Subcutaneous abdominal adipose tissue (tissue), 5 donors: ENCODE measurements around the gene PAK6.
A peak's percentile ranks its signal among the peaks of the same experiment; 100 is the strongest.

Experiments
- H3K27ac ChIP-seq: one replicate; pipeline ENCODE4 v1.7.0; 2013; ENCODE audit warnings: low read depth, mild to moderate bottlenecking, inconsistent platforms, low read length, moderate library complexity
- H3K27me3 ChIP-seq, 5 donors: one replicate each; pipeline ENCODE4 v1.7.0; 2013; ENCODE audit warnings: low read length in 5 of 5, inconsistent platforms in 1 of 5; ENCODE audit not compliant: control insufficient read depth in 5 of 5, insufficient read depth in 4 of 5
- H3K36me3 ChIP-seq, 5 donors: one replicate each; pipeline ENCODE4 v1.7.0; 2013; ENCODE audit warnings: low read length in 5 of 5; ENCODE audit not compliant: control insufficient read depth in 5 of 5, insufficient read depth in 5 of 5
- H3K4me1 ChIP-seq, 5 donors: one replicate each; pipeline ENCODE4 v1.7.0; 2013; ENCODE audit warnings: low read length in 5 of 5, mild to moderate bottlenecking in 3 of 5, moderate library complexity in 1 of 5; ENCODE audit not compliant: control insufficient read depth in 5 of 5, insufficient read depth in 5 of 5
- H3K4me3 ChIP-seq, 5 donors: one replicate each; pipeline ENCODE4 v1.7.0; 2013; ENCODE audit warnings: low read length in 5 of 5, low read depth in 1 of 5
- H3K9ac ChIP-seq, 5 donors: one replicate each; pipeline ENCODE4 v1.7.0; 2013; ENCODE audit warnings: low read length in 5 of 5, mild to moderate bottlenecking in 4 of 5, moderate library complexity in 3 of 5
- H3K9me3 ChIP-seq, 5 donors: one replicate each; pipeline ENCODE4 v1.7.0; 2013; ENCODE audit warnings: low read length in 5 of 5; ENCODE audit not compliant: control insufficient read depth in 5 of 5
- donor health status: healthy.
- donor health status: healthy.
- donor health status: healthy.
- donor health status: healthy.
- donor health status: healthy.

The PAK6 gene

DNA sequence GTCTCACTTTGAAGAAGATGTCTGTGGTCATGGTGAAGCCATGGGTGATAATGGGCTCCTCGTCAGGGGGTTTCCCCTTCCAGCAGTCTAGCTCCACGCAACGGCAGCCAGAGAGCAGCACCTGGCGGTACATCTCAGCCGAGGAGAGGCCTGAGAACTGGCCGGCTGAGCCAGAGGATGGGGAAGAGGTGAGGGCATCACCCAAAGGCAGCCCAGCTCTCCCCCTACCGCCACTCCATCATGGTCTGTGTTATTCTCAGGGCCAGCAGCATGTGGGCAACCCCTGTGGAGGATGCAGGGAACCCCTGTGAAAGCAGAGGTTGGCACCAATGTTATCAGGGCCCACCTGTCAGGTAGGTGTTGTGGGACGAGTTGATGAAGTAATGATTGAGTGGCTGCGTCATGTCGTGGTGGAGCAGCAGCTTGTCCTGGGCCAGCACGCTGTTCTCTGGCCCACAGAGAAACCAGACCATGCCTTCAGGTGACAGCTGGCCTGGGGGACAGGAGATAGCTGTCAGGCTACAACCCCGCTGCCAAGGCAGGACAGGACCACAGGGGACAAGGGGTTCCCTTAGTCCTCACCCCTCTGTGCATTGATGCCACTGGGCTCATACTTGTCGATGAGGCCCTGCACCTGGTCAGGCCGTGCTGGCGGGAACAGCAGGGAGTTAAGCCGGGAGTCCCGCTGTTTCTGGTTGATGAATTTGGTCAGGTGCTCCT lies 59.5 kb downstream of the PAK6 start:
- Histone ChIP-seq H3K27me3 (peaks cover 0 to 11% (median 7%) of the 10 kb centered on the region in 5 donors), H3K9ac (no peak overlapping the region), H3K36me3 (peaks cover 0 to 46% (median 3%) of the 10 kb centered on the region in 5 donors), H3K27ac (no peak overlapping the region), H3K9me3 (peaks cover 4 to 12% (median 5%) of the 10 kb centered on the region in 5 donors), H3K4me1 (peaks cover 0 to 15% (median 0%) of the 10 kb centered on the region in 5 donors), H3K4me3 (no peak overlapping the region)

GRCh38 chr15:40300367-40300766 lies 61.5 kb downstream of the PAK6 start:
- Histone ChIP-seq H3K4me3 (no peak overlapping the region), H3K4me1 (peaks cover 0 to 12% (median 0%) of the 10 kb centered on the region in 5 donors), H3K27ac (no peak overlapping the region), H3K27me3 (peaks cover 0 to 11% (median 6%) of the 10 kb centered on the region in 5 donors), H3K36me3 (peaks cover 0 to 39% (median 3%) of the 10 kb centered on the region in 5 donors), H3K9me3 (peaks cover 4 to 12% (median 5%) of the 10 kb centered on the region in 5 donors), H3K9ac (no peak overlapping the region)

DNA sequence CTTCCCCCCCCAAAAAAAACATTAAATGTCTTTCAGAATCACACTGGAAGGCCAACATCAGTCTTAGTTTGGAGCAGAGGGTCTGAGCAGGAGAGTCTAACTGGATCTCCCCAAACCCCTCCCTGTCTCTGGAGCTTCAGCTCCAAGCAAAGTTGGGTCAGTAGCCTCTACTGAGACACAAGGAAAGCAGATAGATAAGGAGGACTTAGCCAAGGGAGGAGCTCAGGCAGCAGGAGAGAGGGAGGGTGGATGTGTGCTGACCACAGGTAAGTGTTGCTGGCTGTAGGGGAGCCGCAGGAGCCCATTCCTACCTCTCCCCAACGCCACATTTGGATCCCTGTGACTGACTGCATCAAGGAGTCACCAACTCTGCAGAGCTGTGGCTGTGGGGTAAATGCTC lies 61.9 kb downstream of the PAK6 start:
- Histone ChIP-seq H3K27me3 (peaks cover 0 to 9% (median 2%) of the 10 kb centered on the region in 5 donors), H3K4me1 (peaks cover 0 to 15% (median 1%) of the 10 kb centered on the region in 5 donors), H3K36me3 (peaks cover 0 to 35% (median 2%) of the 10 kb centered on the region in 5 donors), H3K4me3 (no peak overlapping the region), H3K9me3 (peaks cover 4 to 12% (median 5%) of the 10 kb centered on the region in 5 donors), H3K9ac (no peak overlapping the region), H3K27ac (no peak overlapping the region)

- H3K27me3 ChIP-seq = peaks cover 0 to 7% (median 2%) of the 10 kb centered on the region in 5 donors
- no peak overlapping the region for H3K27ac ChIP-seq
- H3K9ac ChIP-seq = no peak overlapping the region
- H3K36me3 ChIP-seq = peaks cover 0 to 32% (median 2%) of the 10 kb centered on the region in 5 donors
- peaks cover 0 to 23% (median 2%) of the 10 kb centered on the region in 5 donors for H3K4me1 ChIP-seq
- no peak overlapping the region for H3K4me3 ChIP-seq
- H3K9me3 ChIP-seq = peaks cover 4 to 12% (median 5%) of the 10 kb centered on the region in 5 donors
Measured at GRCh38 chr15:40301467-40302179, 62.8 kb downstream of the PAK6 start.

DNA sequence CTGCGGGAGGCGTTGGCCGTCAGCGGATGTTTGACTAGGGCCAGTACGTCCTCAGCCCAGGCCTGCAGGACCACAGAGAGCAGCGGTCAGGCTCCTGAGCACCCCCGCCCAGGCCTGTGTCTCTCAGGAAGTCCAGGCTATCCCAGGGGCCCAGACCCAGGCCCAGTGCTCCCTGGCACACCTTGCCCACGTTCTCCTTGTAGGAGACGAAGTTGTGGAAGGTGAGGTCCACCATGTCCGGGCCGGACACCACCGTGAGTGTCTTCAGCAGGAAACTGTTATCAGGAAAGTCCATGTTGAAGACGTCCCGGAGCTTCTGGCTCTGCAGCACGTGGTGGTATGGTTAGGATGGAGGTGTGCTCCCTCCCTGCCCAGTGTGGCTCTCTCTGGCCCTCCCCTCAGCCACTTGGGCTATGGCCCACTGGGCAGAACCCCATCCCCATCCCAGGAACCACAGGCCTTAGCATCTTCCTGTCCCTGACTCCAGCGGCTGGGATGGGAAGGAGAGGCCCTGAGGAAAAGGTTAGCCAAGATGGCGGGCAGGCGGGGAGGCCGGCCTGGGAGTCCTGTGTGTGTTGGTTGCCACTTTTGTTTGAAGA lies 63.5 kb downstream of the PAK6 start:
- H3K9me3 ChIP-seq = peaks cover 4 to 12% (median 5%) of the 10 kb centered on the region in 5 donors
- H3K4me3 ChIP-seq = no peak overlapping the region
- H3K4me1 ChIP-seq = peaks cover 0 to 24% (median 2%) of the 10 kb centered on the region in 5 donors
- H3K27me3 ChIP-seq = peaks cover 0 to 5% (median 2%) of the 10 kb centered on the region in 5 donors
- no peak overlapping the region for H3K27ac ChIP-seq
- H3K36me3 ChIP-seq = peaks cover 0 to 32% (median 2%) of the 10 kb centered on the region in 5 donors
- no peak overlapping the region for H3K9ac ChIP-seq

GRCh38 chr15:40302981-40303380 lies 64.1 kb downstream of the PAK6 start:
- peaks cover 0 to 26% (median 0%) of the 10 kb centered on the region in 5 donors for H3K36me3 ChIP-seq
- H3K9ac ChIP-seq = no peak overlapping the region
- peaks cover 0 to 5% (median 2%) of the 10 kb centered on the region in 5 donors for H3K27me3 ChIP-seq
- H3K27ac ChIP-seq = no peak overlapping the region
- H3K4me1 ChIP-seq = peaks cover 0 to 24% (median 2%) of the 10 kb centered on the region in 5 donors
- H3K4me3 ChIP-seq = no peak overlapping the region
- H3K9me3 ChIP-seq = peaks cover 4 to 12% (median 5%) of the 10 kb centered on the region in 5 donors

DNA sequence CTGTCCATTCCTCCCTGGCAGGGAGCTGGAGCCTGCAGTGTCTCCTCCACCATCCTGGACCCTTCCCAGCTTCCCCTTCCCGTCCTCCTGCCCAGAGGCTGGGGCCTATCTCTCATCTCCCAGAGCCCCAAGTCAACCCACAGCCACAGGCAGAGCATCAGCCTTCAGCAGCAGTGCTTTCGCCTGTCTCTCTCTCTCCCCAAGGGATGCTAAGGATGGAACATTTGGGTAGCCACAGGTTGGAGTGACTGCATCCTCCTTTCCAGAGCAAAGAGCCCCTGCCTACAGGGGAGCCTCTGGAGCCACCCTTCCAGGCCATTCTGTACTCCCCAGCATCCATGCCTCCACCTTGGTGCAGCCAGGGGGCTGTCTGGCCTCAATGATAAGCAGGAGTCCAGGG lies 64.7 kb downstream of the PAK6 start:
- Histone ChIP-seq H3K4me3 (no peak overlapping the region), H3K9ac (no peak overlapping the region), H3K27ac (no peak overlapping the region), H3K27me3 (peaks cover 0 to 5% (median 2%) of the 10 kb centered on the region in 5 donors), H3K9me3 (peaks cover 4 to 12% (median 5%) of the 10 kb centered on the region in 5 donors), H3K4me1 (peaks cover 0 to 24% (median 2%) of the 10 kb centered on the region in 5 donors), H3K36me3 (peaks cover 0 to 20% (median 0%) of the 10 kb centered on the region in 5 donors)

- Histone ChIP-seq H3K27ac (no peak overlapping the region), H3K9me3 (peaks cover 0 to 7% (median 4%) of the 10 kb centered on the region in 5 donors), H3K4me3 (no peak overlapping the region), H3K36me3 (peaks cover 0 to 16% (median 0%) of the 10 kb centered on the region in 5 donors), H3K4me1 (peaks cover 0 to 32% (median 4%) of the 10 kb centered on the region in 5 donors), H3K27me3 (peaks cover 0 to 11% (median 2%) of the 10 kb centered on the region in 5 donors), H3K9ac (no peak overlapping the region)
Measured at GRCh38 chr15:40305281-40305680, 66.4 kb downstream of the PAK6 start.

DNA sequence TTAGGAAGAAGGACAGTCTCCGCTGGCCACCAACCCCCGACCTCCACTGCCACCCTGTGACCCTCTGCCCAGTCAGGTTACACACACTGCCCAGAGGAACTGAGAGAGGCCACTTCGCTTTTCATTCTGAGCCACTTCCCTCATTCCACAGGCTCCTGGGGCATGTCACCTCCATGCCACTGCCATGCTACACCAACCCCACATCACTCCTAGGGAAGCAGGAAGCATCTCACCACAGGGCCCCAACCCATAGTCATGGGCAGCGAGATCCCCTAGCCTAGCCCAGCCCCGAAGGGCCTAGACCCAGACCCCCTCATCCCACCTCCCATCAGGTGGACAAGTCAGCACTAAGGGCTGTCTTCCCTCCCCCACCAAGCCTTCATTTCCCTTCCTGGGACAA lies 67.5 kb downstream of the PAK6 start:
- H3K4me3 ChIP-seq = peak overlapping the region in 3 of 5 donors; percentile 31 to 59 (median 51)
- peak overlapping the region in 1 of 5 donors; percentile 12 for H3K9ac ChIP-seq
- H3K9me3 ChIP-seq = no peaks in the 10 kb centered on the region
- H3K4me1 ChIP-seq = peaks cover 0 to 26% (median 4%) of the 10 kb centered on the region in 5 donors
- H3K36me3 ChIP-seq = peaks cover 0 to 13% (median 0%) of the 10 kb centered on the region in 5 donors
- H3K27ac ChIP-seq = no peak overlapping the region
- peaks cover 0 to 9% (median 3%) of the 10 kb centered on the region in 5 donors for H3K27me3 ChIP-seq
